SK-N-SH (cell line): ENCODE measurements around the gene ZSWIM8.

Experiments
- EP300 ChIP-seq, 2 experiments: IDR thresholded peaks; 2 replicates each; pipeline versions ENCODE4 v1.4.0 to v1.6.1; 2012; ENCODE audit warnings: borderline replicate concordance in 1 of 2, low read depth in 1 of 2, low read length in 1 of 2
- IRF3 ChIP-seq: fragments of 150-350 bp; IDR thresholded peaks from 2 replicates; pipeline ENCODE4 v1.6.1; 2016; ENCODE audit warnings: mild to moderate bottlenecking, low read depth, low read length
- NFIC ChIP-seq: IDR thresholded peaks from 2 replicates; pipeline ENCODE4 v1.4.0; 2012; ENCODE audit warnings: borderline replicate concordance
- POLR2AphosphoS5 ChIP-seq: IDR thresholded peaks from 2 replicates; pipeline ENCODE4 v1.6.1; 2012; ENCODE audit warnings: low read depth, low read length
- RFX5 ChIP-seq: IDR thresholded peaks from 2 replicates; pipeline ENCODE4 v1.6.1; 2012; ENCODE audit warnings: mild to moderate bottlenecking, improper control_type of control experiment, low read length
- TF ChIP-seq, protein P1 (sequence below): fragments of 200-600 bp; sonication (generic); IDR thresholded peaks from 2 replicates; pipeline ENCODE4 v1.6.1; 2017; ENCODE audit warnings: antibody characterized with exemption, mild to moderate bottlenecking, moderate library complexity
- TF ChIP-seq, protein P2 (sequence below): IDR thresholded peaks from 2 replicates; pipeline ENCODE4 v1.4.0; 2012; ENCODE audit warnings: low read depth

DNA sequence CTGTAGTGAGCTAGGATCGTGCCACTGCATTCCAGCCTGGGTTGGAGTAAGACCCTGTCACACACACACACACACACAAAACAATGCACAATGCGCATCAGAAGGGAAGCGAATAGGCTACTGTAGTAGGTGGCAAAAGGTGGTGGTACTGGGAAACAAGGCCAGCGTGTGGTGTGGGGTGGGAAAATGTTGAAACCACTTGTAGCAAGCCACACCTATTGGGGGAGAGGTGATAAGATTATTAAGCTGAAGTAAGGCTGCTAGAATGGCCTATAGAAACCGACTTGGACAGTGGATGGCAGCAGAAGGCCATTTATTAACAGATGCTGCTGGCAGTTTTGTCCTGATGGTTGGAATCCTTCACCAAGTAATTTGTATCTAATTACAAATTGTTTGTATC lies 10.8 kb upstream of the ZSWIM8 start:
- TF ChIP-seq POLR2AphosphoS5 (no peak), RFX5 (no peak), EP300 (IDR thresholded peaks at IDR 0.05; ENCODE audit: borderline replicate concordance in 1 of 2, low read depth in 1 of 2, low read length in 1 of 2) (no peak), NFIC (no peak), IRF3 (no peak)
- TF ChIP-seq, protein P1, sequence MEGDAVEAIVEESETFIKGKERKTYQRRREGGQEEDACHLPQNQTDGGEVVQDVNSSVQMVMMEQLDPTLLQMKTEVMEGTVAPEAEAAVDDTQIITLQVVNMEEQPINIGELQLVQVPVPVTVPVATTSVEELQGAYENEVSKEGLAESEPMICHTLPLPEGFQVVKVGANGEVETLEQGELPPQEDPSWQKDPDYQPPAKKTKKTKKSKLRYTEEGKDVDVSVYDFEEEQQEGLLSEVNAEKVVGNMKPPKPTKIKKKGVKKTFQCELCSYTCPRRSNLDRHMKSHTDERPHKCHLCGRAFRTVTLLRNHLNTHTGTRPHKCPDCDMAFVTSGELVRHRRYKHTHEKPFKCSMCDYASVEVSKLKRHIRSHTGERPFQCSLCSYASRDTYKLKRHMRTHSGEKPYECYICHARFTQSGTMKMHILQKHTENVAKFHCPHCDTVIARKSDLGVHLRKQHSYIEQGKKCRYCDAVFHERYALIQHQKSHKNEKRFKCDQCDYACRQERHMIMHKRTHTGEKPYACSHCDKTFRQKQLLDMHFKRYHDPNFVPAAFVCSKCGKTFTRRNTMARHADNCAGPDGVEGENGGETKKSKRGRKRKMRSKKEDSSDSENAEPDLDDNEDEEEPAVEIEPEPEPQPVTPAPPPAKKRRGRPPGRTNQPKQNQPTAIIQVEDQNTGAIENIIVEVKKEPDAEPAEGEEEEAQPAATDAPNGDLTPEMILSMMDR: peak; percentile 19; the same call in 1 of the 2 replicates
- TF ChIP-seq, protein P2, sequence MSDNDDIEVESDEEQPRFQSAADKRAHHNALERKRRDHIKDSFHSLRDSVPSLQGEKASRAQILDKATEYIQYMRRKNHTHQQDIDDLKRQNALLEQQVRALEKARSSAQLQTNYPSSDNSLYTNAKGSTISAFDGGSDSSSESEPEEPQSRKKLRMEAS: no peak
